K562 (cell line): ENCODE measurements around the gene POLE2. TPM values are rescaled to one million over a fixed set of nuclear protein-coding genes. Genes with fewer than 3 reads are reported as not detected.

Experiments
- BRD4 ChIP-seq: fragments of 200-600 bp; sonication (generic); IDR thresholded peaks from 2 replicates; pipeline ENCODE4 v1.6.1; 2017; ENCODE audit warnings: inconsistent platforms
- E4F1 ChIP-seq: fragments of 250-450 bp; sonication (Bioruptor Pico); IDR thresholded peaks from 2 replicates; pipeline ENCODE4 v1.5.0; 2021; ENCODE audit warnings: mild to moderate bottlenecking, borderline replicate concordance
- KAT2B ChIP-seq: IDR thresholded peaks from one replicate; pipeline ENCODE4 v1.6.1; 2012; ENCODE audit warnings: low read depth, mild to moderate bottlenecking, control low read depth, inconsistent platforms, low read length, moderate library complexity
- NCOA4 ChIP-seq: fragments of 450-650 bp; IDR thresholded peaks from 2 replicates; pipeline ENCODE4 v1.6.1; 2018; ENCODE audit warnings: mild to moderate bottlenecking; ENCODE audit not compliant: partially characterized antibody
- PHTF2 ChIP-seq: fragments of 250-450 bp; sonication (Bioruptor Pico); IDR thresholded peaks from 2 replicates; pipeline ENCODE4 v1.5.0; 2021; ENCODE audit warnings: mild to moderate bottlenecking
- RHOXF2B ChIP-seq: fragments of 250-450 bp; sonication (Bioruptor Pico); conservative IDR thresholded peaks from 2 replicates; pipeline ENCODE4 v1.5.1; 2021
- TCF7L2 ChIP-seq: fragments of 150-350 bp; IDR thresholded peaks from 2 replicates; pipeline ENCODE4 v1.6.1; 2016; ENCODE audit warnings: low read depth, mild to moderate bottlenecking, low read length, moderate library complexity
- VEZF1 ChIP-seq: fragments of 200-800 bp; sonication (Bioruptor generic); IDR thresholded peaks from 2 replicates; pipeline ENCODE4 v1.6.1; 2017; ENCODE audit warnings: missing genetic modification characterization, missing compliant biosample characterization
- ZNF12 ChIP-seq: sonication (generic); formaldehyde crosslinking; IDR thresholded peaks from 2 replicates; pipeline ENCODE4 v1.4.0; 2020; ENCODE audit warnings: mild to moderate bottlenecking, missing genetic modification reagents
- ZNF174 ChIP-seq: fragments of 250-450 bp; sonication (Bioruptor Pico); IDR thresholded peaks from 2 replicates; pipeline ENCODE4 v1.4.0; 2020; ENCODE audit warnings: mild to moderate bottlenecking
- polyA plus RNA-seq, 8 experiments: library from polyadenylated mRNA; depleted of rRNA in 4 of 8; stranded (reverse) in 5 of 8; unstranded in 3 of 8; fragments of >200 nt; fragmentation: Nextera tagmentation in 2 of 8; fragmentation: Illumina TruSeq in 1 of 8; extraction: Ambion mirVana in 2 of 8; extraction: Trizol in 1 of 8; gene quantifications; 2 replicates each; pipeline versions ENCODE4 v1.2.1 to v1.2.3, GENCODE V29; 2011 to 2014; ENCODE audit warnings: inconsistent platforms in 1 of 8, missing spikeins in 1 of 8
- total RNA-seq, 7 experiments: library from RNA; depleted of rRNA in 6 of 7; stranded (reverse); fragments of >200 nt in 6 of 7; fragmentation: Illumina TruSeq in 2 of 7; extraction: Trizol in 2 of 7; gene quantifications; 2 replicates each; pipeline versions ENCODE4 v1.2.1 to v1.2.3, GENCODE V29; 2011 to 2021; ENCODE audit warnings: low replicate concordance in 1 of 7
- TF ChIP-seq, protein P1 (sequence below): fragments of 450-650 bp; formaldehyde crosslinking; conservative IDR thresholded peaks from 2 replicates; pipeline ENCODE4 v1.4.0; 2022; ENCODE audit warnings: mild to moderate bottlenecking, missing genetic modification characterization
- TF ChIP-seq, protein P2 (sequence below), 2 experiments: fragments of 450-650 bp in 1 of 2; sonication (generic) in 1 of 2; formaldehyde crosslinking; conservative IDR thresholded peaks; 2 replicates each; pipeline versions ENCODE4 v1.4.0 to v1.8.1; 2020 to 2022; ENCODE audit warnings: mild to moderate bottlenecking in 1 of 2, missing genetic modification reagents in 1 of 2
- TF ChIP-seq, protein P3 (sequence below): fragments of 450-650 bp; IDR thresholded peaks from 2 replicates; pipeline ENCODE4 v1.6.1; 2016; ENCODE audit warnings: low read depth

Gene POLE2
- total and polyA plus RNA-seq, 9 of the 15 experiments (the other 6 are each of a cell fraction or from before 2014, with no cell fraction given), result 30.7 to 78.4 (median 55.4) TPM

DNA sequence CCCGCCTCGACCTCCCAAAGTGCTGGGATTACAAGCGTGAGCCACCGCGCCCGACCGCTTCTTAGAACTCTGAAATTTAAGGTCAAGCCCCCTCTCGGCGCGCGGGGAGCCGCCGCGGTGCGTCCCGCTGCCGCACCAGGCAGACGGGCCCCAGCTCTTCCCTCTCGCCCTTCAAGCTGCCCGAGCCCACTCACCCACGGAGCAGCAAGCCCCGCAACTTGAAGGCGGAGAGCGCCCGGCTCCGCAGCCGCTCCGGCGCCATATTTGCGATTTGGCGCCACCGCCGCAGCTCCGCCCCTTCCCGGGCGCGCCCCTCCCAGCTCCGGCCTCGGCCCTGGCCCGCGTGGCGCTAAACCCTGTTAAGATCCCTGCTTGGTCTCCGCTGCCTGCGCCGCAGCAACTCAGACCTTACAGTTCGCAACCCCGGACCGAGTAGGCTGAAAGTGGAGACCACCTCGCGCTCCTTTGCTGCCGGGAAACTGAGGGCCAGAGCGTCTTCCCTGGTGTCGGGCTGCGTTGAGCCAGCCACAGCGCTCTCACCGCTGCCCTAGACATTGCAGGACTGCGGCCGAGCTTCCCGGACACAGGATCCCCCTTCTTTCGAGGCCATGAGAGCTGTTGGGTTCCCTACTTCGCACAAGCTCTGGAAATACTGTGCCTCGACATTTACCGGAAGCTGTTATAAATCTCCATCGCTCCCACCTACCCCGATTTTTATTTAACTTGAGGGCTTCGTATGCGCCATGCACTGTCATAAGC lies at the start of gene POLE2 (continued):
- TF ChIP-seq E4F1 (no peak), RHOXF2B (CRISPR knock-in tag) (no peak), VEZF1 (peak; percentile 61), KAT2B (no peak), TCF7L2 (no peak), BRD4 (no peak), NCOA4 (no peak), PHTF2 (CRISPR knock-in tag) (no peak), ZNF12 (CRISPR knock-in tag) (0 out of 2 replicates have a peak, but pooled peaks have one; percentile 10), ZNF174 (no peak)
- TF ChIP-seq, protein P1, sequence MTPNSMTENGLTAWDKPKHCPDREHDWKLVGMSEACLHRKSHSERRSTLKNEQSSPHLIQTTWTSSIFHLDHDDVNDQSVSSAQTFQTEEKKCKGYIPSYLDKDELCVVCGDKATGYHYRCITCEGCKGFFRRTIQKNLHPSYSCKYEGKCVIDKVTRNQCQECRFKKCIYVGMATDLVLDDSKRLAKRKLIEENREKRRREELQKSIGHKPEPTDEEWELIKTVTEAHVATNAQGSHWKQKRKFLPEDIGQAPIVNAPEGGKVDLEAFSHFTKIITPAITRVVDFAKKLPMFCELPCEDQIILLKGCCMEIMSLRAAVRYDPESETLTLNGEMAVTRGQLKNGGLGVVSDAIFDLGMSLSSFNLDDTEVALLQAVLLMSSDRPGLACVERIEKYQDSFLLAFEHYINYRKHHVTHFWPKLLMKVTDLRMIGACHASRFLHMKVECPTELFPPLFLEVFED (CRISPR knock-in tag), result no peak
- TF ChIP-seq, protein P2, sequence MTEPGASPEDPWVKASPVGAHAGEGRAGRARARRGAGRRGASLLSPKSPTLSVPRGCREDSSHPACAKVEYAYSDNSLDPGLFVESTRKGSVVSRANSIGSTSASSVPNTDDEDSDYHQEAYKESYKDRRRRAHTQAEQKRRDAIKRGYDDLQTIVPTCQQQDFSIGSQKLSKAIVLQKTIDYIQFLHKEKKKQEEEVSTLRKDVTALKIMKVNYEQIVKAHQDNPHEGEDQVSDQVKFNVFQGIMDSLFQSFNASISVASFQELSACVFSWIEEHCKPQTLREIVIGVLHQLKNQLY (CRISPR knock-in tag; conservative IDR thresholded peaks at IDR 0.05), result no peak
- TF ChIP-seq, protein P3, sequence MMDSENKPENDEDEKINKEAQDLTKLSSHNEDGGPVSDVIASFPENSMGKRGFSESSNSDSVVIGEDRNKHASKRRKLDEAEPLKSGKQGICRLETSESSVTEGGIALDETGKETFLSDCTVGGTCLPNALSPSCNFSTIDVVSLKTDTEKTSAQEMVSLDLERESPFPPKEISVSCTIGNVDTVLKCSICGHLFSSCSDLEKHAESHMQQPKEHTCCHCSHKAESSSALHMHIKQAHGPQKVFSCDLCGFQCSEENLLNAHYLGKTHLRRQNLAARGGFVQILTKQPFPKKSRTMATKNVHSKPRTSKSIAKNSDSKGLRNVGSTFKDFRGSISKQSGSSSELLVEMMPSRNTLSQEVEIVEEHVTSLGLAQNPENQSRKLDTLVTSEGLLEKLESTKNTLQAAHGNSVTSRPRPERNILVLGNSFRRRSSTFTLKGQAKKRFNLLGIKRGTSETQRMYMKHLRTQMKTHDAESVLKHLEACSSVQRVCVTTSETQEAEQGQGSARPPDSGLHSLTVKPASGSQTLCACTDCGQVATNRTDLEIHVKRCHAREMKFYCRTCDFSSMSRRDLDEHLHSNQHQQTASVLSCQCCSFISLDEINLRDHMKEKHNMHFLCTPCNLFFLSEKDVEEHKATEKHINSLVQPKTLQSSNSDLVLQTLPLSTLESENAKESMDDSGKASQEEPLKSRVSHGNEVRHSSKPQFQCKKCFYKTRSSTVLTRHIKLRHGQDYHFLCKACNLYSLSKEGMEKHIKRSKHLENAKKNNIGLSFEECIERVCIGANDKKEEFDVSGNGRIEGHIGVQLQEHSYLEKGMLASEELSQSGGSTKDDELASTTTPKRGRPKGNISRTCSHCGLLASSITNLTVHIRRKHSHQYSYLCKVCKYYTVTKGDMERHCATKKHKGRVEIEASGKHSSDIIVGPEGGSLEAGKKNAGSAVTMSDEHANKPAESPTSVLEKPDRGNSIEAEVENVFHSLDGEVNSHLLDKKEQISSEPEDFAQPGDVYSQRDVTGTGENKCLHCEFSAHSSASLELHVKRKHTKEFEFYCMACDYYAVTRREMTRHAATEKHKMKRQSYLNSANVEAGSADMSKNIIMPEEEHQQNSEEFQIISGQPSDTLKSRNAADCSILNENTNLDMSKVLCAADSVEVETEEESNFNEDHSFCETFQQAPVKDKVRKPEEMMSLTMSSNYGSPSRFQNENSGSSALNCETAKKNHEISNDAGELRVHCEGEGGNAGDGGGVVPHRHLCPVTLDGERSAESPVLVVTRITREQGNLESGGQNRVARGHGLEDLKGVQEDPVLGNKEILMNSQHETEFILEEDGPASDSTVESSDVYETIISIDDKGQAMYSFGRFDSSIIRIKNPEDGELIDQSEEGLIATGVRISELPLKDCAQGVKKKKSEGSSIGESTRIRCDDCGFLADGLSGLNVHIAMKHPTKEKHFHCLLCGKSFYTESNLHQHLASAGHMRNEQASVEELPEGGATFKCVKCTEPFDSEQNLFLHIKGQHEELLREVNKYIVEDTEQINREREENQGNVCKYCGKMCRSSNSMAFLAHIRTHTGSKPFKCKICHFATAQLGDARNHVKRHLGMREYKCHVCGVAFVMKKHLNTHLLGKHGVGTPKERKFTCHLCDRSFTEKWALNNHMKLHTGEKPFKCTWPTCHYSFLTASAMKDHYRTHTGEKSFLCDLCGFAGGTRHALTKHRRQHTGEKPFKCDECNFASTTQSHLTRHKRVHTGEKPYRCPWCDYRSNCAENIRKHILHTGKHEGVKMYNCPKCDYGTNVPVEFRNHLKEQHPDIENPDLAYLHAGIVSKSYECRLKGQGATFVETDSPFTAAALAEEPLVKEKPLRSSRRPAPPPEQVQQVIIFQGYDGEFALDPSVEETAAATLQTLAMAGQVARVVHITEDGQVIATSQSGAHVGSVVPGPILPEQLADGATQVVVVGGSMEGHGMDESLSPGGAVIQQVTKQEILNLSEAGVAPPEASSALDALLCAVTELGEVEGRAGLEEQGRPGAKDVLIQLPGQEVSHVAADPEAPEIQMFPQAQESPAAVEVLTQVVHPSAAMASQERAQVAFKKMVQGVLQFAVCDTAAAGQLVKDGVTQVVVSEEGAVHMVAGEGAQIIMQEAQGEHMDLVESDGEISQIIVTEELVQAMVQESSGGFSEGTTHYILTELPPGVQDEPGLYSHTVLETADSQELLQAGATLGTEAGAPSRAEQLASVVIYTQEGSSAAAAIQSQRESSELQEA, result no peak
